Neural cell (in vitro differentiated cells): ENCODE data around the gene NLRC5. TPM values are rescaled to one million over a fixed set of nuclear protein-coding genes. Genes with fewer than 3 reads are reported as not detected.

Source experiments
- H2AFZ ChIP-seq: fragments of 200-600, 300-800 bp; sonication (generic), shearing (Covaris generic); 2 replicates; pipeline ENCODE4 v1.6.0; 2014; ENCODE audit warnings: low read depth, mild to moderate bottlenecking, antibody characterized with exemption, low read length, moderate library complexity
- H3F3A ChIP-seq: fragments of 200-600 bp; shearing (Covaris generic); 2 replicates; pipeline ENCODE4 v1.6.1; 2016; ENCODE audit warnings: mild to moderate bottlenecking, moderate library complexity, mixed read lengths, antibody characterized with exemption, low read length; ENCODE audit not compliant: insufficient read depth, poor library complexity, severe bottlenecking
- H3K27ac ChIP-seq: fragments of 200-600, 300-800 bp; sonication (generic), shearing (Covaris generic); 2 replicates; pipeline ENCODE4 v1.5.1; 2014; ENCODE audit warnings: mild to moderate bottlenecking, low read length, moderate library complexity
- H3K27me3 ChIP-seq: fragments of 300-800, 200-600 bp; sonication (generic), shearing (Covaris generic); 2 replicates; pipeline ENCODE4 v1.6.0; 2014; ENCODE audit warnings: mild to moderate bottlenecking, low read depth, low read length, moderate library complexity; ENCODE audit not compliant: insufficient read depth
- H3K36me3 ChIP-seq: fragments of 300-800, 200-600 bp; sonication (generic), shearing (Covaris generic); 2 replicates; pipeline ENCODE4 v1.5.1; 2014; ENCODE audit warnings: mild to moderate bottlenecking, antibody characterized with exemption, low read length, moderate library complexity; ENCODE audit not compliant: insufficient read depth
- H3K4me2 ChIP-seq: fragments of 300-800, 200-600 bp; sonication (generic), shearing (Covaris generic); 2 replicates; pipeline ENCODE4 v1.6.0; 2014; ENCODE audit warnings: mild to moderate bottlenecking, low read length
- H3K4me3 ChIP-seq: fragments of 300-800, 200-600 bp; sonication (generic), shearing (Covaris generic); 2 replicates; pipeline ENCODE4 v1.5.1; 2014; ENCODE audit warnings: mild to moderate bottlenecking, low read length, moderate library complexity
- H3K79me2 ChIP-seq: fragments of 200-600 bp; shearing (Covaris generic); replicated peaks from 2 replicates; pipeline ENCODE4 v1.6.0; 2014; ENCODE audit warnings: mild to moderate bottlenecking, low read length, moderate library complexity; ENCODE audit not compliant: insufficient read depth
- H3K9ac ChIP-seq: fragments of 300-800, 200-600 bp; sonication (generic), shearing (Covaris generic); 2 replicates; pipeline ENCODE4 v1.6.1; 2016; ENCODE audit warnings: mild to moderate bottlenecking, low read length, mixed read lengths
- H3K9me2 ChIP-seq: fragments of 200-600 bp; shearing (Covaris generic); 2 replicates; pipeline ENCODE4 v1.6.1; 2016; ENCODE audit warnings: mild to moderate bottlenecking, low read length, mixed read lengths; ENCODE audit not compliant: insufficient read depth
- H3K9me3 ChIP-seq: fragments of 200-600, 300-800 bp; sonication (generic), shearing (Covaris generic); 2 replicates; pipeline ENCODE4 v1.6.1; 2016; ENCODE audit warnings: mild to moderate bottlenecking, mixed run types, low read length, moderate library complexity, mixed read lengths
- H4K20me1 ChIP-seq: fragments of 200-600 bp; shearing (Covaris generic); 2 replicates; pipeline ENCODE4 v1.6.1; 2016; ENCODE audit warnings: mild to moderate bottlenecking, mixed run types; ENCODE audit not compliant: insufficient read depth
- EP300 ChIP-seq: fragments of 450-650 bp; conservative IDR thresholded peaks from 2 replicates; pipeline ENCODE4 v1.6.1; 2014; ENCODE audit warnings: antibody characterized with exemption, mild to moderate bottlenecking, moderate library complexity; ENCODE audit not compliant: poor library complexity, severe bottlenecking
- EZH2 ChIP-seq: fragments of 200-600, 300-800 bp; shearing (Covaris generic), sonication (generic); IDR thresholded peaks from 2 replicates; pipeline ENCODE4 v1.6.1; 2014; ENCODE audit warnings: antibody characterized with exemption, low read length, borderline replicate concordance, mild to moderate bottlenecking; ENCODE audit not compliant: insufficient read depth, poor library complexity, severe bottlenecking
- MXI1 ChIP-seq: fragments of 450-650 bp; conservative IDR thresholded peaks from 2 replicates; pipeline ENCODE4 v1.6.1; 2014; ENCODE audit warnings: antibody characterized with exemption, mild to moderate bottlenecking; ENCODE audit not compliant: poor library complexity, severe bottlenecking
- POLR2AphosphoS5 ChIP-seq: IDR thresholded peaks from 2 replicates; pipeline ENCODE4 v1.6.1; 2012
- RAD21 ChIP-seq: fragments of 450-650 bp; conservative IDR thresholded peaks from 2 replicates; pipeline ENCODE4 v1.6.1; 2014; ENCODE audit warnings: antibody characterized with exemption, mild to moderate bottlenecking, moderate library complexity
- SMC3 ChIP-seq: fragments of 450-650 bp; conservative IDR thresholded peaks from 2 replicates; pipeline ENCODE4 v1.6.1; 2014; ENCODE audit warnings: antibody characterized with exemption, mild to moderate bottlenecking, moderate library complexity; ENCODE audit not compliant: poor library complexity
- TAF1 ChIP-seq: IDR thresholded peaks from 2 replicates; pipeline ENCODE4 v1.6.1; 2012; ENCODE audit warnings: low read depth
- polyA plus RNA-seq: library from polyadenylated mRNA; depleted of rRNA; stranded (reverse); fragments of >200 nt; gene quantifications from 2 replicates; pipeline ENCODE4 v1.2.3, GENCODE V29; 2014
- TF ChIP-seq, protein P1 (sequence below): IDR thresholded peaks from 2 replicates; pipeline ENCODE4 v1.6.1; 2012; ENCODE audit warnings: borderline replicate concordance
- TF ChIP-seq, protein P2 (sequence below): fragments of 450-650 bp; IDR thresholded peaks from 2 replicates; pipeline ENCODE4 v1.5.1; 2014; ENCODE audit warnings: antibody characterized with exemption, mild to moderate bottlenecking, moderate library complexity; ENCODE audit not compliant: poor library complexity, severe bottlenecking

NLRC5 gene
- polyA plus RNA-seq, 1 donor from 2014 or later = not detected

DNA sequence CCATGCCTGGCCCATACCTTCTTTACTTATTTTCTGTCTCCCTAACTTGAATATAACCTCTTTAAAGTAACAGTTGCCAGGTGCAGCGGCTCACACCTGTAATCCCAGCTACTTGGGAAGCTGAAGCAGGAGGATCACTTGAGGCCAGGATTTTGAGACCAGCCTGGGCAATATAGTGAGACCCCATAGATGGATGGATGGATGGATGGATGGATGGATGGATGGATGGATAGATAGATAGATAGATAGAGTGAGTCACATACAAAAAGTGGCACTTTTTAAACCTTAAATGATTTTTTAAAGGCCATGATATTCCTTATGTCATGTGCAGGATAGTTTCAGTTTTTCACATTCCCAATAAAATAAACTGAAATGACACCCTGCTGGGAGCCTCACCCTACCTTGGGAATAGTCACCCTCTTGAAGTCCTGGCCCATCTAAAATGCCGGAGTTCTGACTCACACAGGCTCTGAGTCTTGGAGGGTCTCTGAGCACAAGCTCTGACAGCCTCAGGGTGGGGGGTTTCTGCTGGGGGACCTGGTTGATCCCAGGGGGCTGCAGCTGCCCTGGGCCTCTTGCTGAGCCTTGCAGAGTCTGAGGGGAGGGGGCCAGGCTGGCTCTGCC lies 129.2 kb downstream of the NLRC5 start:
- no peaks in the 10 kb centered on the region for H3K36me3 ChIP-seq
- TF ChIP-seq, protein P1, sequence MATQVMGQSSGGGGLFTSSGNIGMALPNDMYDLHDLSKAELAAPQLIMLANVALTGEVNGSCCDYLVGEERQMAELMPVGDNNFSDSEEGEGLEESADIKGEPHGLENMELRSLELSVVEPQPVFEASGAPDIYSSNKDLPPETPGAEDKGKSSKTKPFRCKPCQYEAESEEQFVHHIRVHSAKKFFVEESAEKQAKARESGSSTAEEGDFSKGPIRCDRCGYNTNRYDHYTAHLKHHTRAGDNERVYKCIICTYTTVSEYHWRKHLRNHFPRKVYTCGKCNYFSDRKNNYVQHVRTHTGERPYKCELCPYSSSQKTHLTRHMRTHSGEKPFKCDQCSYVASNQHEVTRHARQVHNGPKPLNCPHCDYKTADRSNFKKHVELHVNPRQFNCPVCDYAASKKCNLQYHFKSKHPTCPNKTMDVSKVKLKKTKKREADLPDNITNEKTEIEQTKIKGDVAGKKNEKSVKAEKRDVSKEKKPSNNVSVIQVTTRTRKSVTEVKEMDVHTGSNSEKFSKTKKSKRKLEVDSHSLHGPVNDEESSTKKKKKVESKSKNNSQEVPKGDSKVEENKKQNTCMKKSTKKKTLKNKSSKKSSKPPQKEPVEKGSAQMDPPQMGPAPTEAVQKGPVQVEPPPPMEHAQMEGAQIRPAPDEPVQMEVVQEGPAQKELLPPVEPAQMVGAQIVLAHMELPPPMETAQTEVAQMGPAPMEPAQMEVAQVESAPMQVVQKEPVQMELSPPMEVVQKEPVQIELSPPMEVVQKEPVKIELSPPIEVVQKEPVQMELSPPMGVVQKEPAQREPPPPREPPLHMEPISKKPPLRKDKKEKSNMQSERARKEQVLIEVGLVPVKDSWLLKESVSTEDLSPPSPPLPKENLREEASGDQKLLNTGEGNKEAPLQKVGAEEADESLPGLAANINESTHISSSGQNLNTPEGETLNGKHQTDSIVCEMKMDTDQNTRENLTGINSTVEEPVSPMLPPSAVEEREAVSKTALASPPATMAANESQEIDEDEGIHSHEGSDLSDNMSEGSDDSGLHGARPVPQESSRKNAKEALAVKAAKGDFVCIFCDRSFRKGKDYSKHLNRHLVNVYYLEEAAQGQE = no peak
- TF ChIP-seq SMC3 (no peak), POLR2AphosphoS5 (no peak), EP300 (no peak), MXI1 (no peak), EZH2 (no peak), TAF1 (no peak), RAD21 (no peak)
- TF ChIP-seq, protein P2, sequence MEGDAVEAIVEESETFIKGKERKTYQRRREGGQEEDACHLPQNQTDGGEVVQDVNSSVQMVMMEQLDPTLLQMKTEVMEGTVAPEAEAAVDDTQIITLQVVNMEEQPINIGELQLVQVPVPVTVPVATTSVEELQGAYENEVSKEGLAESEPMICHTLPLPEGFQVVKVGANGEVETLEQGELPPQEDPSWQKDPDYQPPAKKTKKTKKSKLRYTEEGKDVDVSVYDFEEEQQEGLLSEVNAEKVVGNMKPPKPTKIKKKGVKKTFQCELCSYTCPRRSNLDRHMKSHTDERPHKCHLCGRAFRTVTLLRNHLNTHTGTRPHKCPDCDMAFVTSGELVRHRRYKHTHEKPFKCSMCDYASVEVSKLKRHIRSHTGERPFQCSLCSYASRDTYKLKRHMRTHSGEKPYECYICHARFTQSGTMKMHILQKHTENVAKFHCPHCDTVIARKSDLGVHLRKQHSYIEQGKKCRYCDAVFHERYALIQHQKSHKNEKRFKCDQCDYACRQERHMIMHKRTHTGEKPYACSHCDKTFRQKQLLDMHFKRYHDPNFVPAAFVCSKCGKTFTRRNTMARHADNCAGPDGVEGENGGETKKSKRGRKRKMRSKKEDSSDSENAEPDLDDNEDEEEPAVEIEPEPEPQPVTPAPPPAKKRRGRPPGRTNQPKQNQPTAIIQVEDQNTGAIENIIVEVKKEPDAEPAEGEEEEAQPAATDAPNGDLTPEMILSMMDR = no peak
- no peaks in the 10 kb centered on the region for H3F3A ChIP-seq
- no peak overlapping the region for H3K4me2 ChIP-seq
- no peaks in the 10 kb centered on the region for H4K20me1 ChIP-seq
- H3K9me2 ChIP-seq = no peaks in the 10 kb centered on the region
- H2AFZ ChIP-seq = no peak overlapping the region
- no peaks in the 10 kb centered on the region for H3K27me3 ChIP-seq
- no peaks in the 10 kb centered on the region for H3K9me3 ChIP-seq
- no peak overlapping the region for H3K4me3 ChIP-seq
- no peak overlapping the region for H3K9ac ChIP-seq
- H3K27ac ChIP-seq = no peak overlapping the region
- H3K79me2 ChIP-seq = no peaks in the 10 kb centered on the region

DNA sequence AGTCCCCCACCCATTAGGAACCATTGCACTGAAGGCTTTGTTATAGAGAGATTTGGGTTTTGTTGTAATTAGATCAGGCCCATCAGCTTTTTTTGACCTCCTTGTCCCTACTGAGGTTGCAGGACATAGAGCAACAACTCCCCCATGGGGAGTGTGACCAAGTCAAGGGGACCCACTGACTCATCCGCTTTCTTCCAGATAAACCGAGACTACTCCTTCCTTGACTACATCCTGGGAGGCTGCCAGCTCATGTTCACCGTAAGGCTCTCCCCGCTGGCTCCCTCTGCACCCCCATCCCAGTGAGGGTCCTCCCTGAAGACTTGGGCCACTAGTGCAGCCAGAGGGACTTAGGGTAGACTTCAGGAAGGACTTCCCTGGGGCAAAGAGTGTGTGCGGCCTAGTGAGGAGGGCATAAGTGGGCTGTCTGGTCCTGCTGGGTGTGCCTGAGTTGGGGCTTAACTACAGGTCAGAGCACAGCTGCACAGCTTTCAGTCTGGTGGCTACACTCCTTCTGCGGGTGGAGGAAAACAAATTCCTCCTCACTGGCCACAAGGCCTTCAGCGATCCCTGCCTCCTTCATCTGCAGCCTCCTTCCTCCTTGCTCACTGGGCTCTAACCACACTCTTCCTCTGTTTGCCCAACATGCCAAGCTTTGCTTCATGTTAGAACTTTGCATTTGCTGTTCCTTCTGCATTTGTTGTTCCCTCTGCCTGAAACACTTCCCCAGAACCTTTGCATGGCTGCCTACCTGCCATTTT lies 134.0 kb downstream of the NLRC5 start:
- no peak overlapping the region for H3K4me2 ChIP-seq
- no peaks in the 10 kb centered on the region for H3K9me3 ChIP-seq
- TF ChIP-seq SMC3 (no peak), EP300 (no peak), POLR2AphosphoS5 (no peak)
- TF ChIP-seq, protein P2 = no peak
- TF ChIP-seq, protein P1 = no peak
- no peaks in the 10 kb centered on the region for H3K36me3 ChIP-seq
- no peak overlapping the region for H3K9ac ChIP-seq
- no peaks in the 10 kb centered on the region for H3K9me2 ChIP-seq
- no peaks in the 10 kb centered on the region for H3F3A ChIP-seq
- no peak overlapping the region for H3K4me3 ChIP-seq
- no peak overlapping the region for H2AFZ ChIP-seq
- no peaks in the 10 kb centered on the region for H4K20me1 ChIP-seq
- no peak overlapping the region for H3K27ac ChIP-seq
- H3K27me3 ChIP-seq = no peaks in the 10 kb centered on the region
- no peaks in the 10 kb centered on the region for H3K79me2 ChIP-seq
